IPS-18c (cell line): ENCODE data around the gene RUSC1.
"Not testable (repeated sequence)": the region's sequence is repeated elsewhere in the genome, so short reads cannot be mapped to it uniquely, and the experiment has no call there.

Experiments used
- H3K4me3 ChIP-seq: 2 replicates; pipeline ENCODE4 v1.7.0; 2013; ENCODE audit warnings: low read depth, mild to moderate bottlenecking, low read length, moderate library complexity; ENCODE audit not compliant: insufficient read depth
- H3K9me3 ChIP-seq: one replicate; pipeline ENCODE4 v1.6.1; 2013; ENCODE audit warnings: mild to moderate bottlenecking, low read length, moderate library complexity; ENCODE audit not compliant: control insufficient read depth, insufficient read depth

RUSC1 gene

DNA sequence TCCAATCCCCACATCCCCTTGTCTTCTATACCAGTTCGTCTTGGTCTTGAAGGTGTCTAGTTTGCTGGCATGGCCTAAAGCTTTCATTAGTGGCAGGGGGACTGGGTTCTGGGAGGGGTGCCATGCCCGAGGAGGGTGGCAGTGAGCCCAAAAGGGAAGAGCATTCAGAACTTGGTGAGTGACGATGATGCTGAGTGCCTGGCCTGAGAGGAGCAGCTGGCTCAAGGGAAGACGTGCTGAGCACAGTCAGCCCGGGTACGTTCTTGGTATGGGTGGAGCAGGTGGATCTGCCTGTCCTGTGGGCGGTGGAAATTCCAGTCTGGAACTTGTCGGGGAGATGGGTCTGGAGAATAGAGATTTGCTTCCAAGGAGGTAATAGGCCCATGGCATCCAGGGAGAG, 7.4 kb upstream of the RUSC1 start:
- H3K4me3 ChIP-seq, result no peak overlapping the region
- H3K9me3 ChIP-seq, result no peaks in the 10 kb centered on the region

DNA sequence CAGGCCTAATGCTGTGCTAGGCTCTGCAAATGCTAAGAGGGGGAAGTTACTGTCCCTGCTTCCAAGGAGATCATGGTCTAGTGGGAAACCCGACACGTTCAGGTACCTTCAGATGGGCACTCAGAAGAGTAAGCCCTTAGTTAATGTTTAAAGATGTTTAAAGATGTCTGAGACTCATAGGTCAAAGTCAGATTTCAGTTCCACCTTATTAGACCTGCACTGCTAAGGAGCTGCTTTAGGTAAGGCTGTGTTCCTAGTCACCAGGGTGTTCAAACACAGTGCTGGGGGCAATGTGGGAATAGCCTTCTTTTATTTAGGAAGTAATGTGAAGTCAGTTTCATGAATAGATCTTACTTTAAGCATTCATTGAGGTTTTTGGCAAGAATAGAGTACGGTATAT, 3.8 kb upstream of the RUSC1 start:
- H3K4me3 ChIP-seq, result no peak overlapping the region

DNA sequence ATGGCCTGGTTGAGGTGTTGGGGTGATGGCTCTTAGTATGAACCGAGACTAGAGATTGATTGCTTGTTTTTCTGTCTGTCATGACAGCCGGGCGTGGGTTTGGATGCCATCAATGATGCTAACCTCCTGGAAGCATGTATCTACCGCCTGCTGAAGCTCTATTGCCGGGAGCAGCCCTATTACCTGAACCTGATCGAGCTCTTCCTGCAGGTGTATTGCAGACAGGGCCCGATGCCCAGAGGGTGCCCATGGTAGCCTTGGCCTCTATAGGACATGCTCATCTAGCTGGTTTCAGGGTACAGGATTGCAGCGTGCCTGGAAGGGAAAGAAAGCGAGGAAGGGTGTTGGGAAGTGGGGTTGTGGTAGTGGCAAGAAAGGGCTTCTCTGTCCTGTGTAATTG, 2.6 kb upstream of the RUSC1 start:
- Histone ChIP-seq H3K4me3 (no peak overlapping the region), H3K9me3 (no peaks in the 10 kb centered on the region)

More for the DNA sequence above, 3.8 kb upstream of the RUSC1 start:
- H3K9me3 ChIP-seq, result no peaks in the 10 kb centered on the region

DNA sequence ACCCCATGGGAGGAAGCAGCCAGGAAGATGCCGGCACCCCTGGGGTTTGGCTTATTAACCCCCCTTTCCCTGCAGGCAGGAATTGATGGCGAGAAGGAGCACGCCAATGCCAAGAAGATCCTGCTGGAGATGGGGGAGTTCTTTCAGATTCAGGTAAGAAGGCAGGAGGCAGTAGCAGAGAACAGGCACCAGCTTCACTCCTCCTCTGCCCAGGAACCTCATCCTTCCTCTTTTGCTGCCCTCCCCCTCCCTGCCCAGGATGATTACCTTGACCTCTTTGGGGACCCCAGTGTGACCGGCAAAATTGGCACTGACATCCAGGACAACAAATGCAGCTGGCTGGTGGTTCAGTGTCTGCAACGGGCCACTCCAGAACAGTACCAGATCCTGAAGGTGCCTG, 1.2 kb upstream of the RUSC1 start:
- Histone ChIP-seq H3K4me3 (no peak overlapping the region), H3K9me3 (no peaks in the 10 kb centered on the region)

DNA sequence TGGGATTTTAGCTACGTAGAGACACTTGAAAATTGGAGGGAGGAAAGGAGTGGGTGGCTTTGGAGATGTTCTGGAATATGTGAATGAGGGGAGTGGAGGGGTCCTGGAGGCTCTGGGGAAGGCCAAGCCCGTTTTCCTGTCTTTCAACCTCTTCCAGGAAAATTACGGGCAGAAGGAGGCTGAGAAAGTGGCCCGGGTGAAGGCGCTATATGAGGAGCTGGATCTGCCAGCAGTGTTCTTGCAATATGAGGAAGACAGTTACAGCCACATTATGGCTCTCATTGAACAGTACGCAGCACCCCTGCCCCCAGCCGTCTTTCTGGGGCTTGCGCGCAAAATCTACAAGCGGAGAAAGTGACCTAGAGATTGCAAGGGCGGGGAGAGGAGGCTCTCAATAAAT, 442 bp upstream of the RUSC1 start:
- Histone ChIP-seq H3K9me3 (no peaks in the 10 kb centered on the region), H3K4me3 (peak overlapping the region; percentile 99)

DNA sequence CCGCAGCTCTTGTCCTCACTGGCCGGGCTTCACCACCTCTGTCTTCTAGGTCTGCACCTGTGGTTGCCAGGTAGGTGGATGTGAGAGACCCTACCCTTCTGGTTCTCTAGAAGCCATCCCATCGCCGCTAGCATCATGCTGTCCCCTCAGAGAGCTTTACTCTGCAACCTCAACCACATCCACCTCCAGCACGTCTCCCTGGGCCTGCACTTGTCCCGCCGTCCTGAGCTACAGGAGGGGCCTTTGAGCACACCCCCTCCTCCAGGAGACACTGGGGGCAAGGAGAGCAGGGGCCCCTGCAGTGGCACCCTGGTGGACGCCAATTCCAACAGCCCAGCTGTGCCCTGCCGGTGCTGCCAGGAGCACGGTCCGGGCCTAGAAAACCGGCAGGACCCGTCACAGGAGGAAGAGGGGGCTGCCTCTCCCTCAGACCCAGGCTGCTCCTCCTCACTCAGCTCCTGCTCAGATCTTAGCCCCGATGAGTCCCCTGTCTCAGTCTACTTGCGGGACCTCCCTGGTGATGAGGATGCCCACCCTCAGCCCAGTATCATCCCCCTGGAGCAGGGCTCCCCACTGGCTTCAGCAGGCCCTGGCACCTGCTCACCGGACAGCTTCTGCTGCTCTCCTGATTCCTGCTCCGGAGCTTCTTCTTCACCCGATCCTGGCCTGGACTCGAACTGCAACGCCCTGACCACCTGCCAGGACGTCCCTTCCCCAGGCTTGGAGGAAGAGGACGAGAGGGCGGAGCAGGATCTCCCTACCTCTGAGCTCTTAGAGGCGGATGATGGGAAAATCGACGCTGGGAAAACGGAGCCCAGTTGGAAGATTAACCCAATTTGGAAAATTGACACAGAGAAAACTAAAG, 1.2 kb downstream of the RUSC1 start:
- peak overlapping the region; percentile 99; the same call in 1 of the 2 replicates for H3K4me3 ChIP-seq

DNA sequence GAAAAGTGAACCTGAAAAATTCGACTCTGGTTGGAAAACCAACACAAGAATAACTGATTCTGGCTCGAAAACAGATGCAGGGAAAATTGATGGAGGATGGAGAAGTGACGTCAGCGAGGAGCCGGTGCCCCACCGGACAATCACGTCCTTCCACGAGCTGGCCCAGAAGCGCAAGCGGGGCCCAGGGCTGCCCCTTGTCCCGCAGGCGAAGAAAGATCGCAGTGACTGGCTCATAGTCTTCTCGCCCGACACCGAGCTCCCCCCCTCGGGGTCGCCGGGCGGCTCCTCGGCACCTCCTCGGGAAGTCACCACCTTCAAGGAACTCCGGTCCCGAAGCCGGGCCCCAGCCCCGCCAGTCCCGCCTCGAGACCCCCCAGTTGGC, 1.9 kb downstream of the RUSC1 start:
- Histone ChIP-seq H3K4me3 (peak overlapping the region; percentile 99; the same call in 1 of the 2 replicates), H3K9me3 (no peaks in the 10 kb centered on the region)

More for the DNA sequence above, 1.2 kb downstream of the RUSC1 start:
- H3K9me3 ChIP-seq, result no peaks in the 10 kb centered on the region

DNA sequence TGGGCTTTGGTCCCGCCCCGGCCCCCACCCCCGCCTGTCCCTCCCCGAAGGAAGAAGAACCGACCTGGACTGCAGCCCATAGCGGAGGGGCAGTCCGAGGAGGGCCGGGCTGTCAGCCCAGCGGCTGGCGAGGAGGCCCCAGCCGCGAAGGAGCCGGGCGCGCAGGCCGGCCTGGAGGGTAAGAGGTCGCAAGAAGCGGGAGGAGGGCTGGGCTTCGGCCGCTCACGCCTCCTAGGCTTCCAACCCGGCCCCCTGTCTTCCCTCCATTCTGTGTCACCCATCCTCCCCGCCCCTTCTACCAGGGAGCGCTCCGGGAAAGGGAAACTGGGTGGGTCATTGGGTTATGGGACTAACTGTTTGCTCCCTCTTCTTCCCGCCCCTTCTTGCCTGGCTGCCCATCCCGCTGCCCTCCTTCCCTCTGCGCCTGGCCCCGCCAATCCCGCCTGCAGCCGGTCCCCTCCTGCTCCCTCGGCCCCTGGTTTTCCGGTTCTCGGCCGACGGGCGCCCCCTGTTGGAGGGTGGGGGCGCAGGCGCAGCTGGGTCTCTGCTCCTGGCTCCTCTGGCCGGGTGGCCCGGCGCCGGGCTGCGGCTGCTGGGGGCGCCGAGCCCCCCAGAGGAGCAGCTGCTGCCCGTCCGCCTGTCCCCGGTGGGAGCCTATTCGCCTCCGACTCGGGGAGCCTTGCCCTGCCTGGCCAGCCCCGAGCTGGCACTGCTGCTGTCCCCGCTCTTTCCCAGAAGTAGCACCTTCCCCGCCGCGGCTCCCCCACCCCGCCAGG, 2.4 kb downstream of the RUSC1 start:
- H3K9me3 ChIP-seq, result no peaks in the 10 kb centered on the region
- peak overlapping the region; percentile 99 for H3K4me3 ChIP-seq

DNA sequence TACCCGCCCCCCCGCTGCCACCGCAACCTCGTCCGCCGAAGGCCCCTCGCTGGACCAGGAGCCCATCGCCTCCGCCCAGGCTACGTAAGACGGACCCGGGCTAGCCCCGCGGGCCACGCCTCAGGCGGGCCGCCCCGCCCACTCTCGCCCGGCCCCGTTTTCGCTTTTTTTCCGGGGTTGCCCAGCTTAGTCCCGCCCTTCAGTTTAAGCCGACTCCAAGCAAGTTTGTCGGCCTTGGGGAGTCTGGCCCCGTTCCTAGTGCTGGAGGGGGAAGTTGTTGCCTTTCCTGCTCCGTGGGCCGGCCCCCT, 3.0 kb downstream of the RUSC1 start:
- Histone ChIP-seq H3K9me3 (no peaks in the 10 kb centered on the region), H3K4me3 (peak overlapping the region; percentile 99)

DNA sequence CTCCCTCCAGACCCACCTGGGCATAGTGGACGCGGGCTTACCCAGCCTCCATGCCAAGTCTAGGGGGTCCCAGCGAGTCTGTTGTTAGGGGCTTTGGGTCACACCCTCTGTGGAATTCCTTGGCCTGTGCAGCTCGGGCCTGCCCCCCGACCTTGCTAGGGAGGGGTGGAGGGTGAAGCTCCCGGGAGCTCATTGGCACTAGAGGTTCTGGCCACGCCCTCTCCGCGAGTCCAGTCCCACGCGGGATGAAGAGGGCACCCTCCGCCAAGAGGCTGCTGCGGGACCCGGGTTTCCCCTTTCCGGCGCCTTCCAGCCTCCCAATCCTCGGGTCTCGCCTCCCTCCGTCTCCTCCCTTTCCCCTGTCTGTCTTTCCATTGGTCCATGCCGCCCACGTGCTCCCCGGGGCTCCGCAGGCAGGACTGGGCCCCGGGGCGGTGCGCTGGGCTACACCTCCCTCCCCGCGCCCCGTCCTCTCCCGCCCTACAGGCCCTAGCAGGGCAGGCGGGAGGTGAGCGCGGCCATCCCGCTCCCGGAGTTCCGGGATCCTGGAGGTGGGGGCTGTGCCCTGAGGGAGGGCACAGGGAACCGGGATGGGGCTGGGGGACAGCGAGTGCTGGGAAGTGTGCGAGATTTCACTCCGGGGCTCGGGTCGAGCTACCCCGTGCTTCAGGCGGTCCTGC, 3.5 kb downstream of the RUSC1 start:
- no peaks in the 10 kb centered on the region for H3K9me3 ChIP-seq
- peak overlapping the region; percentile 99 for H3K4me3 ChIP-seq

DNA sequence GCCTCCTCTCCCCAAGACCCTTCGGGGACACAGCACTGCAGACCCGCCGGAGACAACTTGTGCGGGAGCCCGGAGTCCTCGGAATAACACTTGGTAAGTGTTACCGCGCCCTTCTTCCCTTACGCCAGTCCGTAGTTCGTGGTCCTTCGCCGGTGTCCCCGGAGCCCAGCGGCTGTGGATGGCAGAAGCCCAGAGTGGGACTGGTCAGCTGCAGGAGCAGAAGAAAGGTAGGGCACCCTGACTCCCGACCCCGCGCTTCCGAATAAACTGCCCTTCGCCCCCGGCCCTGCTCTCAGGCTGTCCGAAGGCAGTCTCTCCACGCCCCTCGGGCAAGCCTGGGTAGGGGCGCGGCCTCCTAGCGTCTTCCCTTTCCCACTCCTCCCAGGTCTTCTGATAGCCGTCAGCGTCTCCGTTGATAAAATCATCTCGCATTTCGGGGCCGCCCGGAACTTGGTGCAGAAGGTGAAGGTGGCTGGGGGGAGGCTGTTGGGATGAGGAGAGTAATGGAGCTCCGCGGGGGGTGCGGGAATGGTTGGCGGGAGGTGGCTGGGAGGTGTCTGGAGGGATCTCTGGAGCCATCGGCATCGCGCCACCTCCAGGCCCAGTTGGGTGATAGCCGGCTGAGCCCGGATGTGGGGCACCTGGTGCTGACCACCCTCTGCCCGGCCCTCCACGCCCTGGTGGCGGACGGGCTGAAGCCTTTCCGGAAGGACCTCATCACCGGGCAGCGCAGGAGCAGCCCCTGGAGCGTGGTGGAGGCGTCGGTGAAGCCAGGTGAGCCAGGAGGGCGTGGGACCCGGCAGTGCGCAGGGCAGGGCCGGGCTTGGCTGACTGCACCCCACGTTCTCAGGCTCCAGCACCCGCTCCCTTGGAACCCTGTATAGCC, 4.3 kb downstream of the RUSC1 start:
- Histone ChIP-seq H3K9me3 (no peaks in the 10 kb centered on the region), H3K4me3 (peak overlapping the region; percentile 99)

DNA sequence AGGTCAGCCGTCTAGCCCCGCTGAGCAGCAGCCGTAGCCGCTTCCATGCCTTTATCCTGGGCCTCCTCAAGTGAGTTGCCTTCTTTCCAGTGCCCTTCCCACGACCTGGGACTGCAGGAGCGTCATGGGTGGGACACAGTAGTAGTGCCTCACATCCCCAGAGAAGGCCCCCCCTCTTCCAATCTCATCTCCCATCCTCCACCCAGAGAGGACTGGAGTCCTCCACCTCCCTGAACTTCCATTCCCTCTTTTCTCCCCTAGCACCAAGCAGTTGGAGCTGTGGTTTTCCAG, 4.9 kb downstream of the RUSC1 start:
- Histone ChIP-seq H3K9me3 (no peaks in the 10 kb centered on the region), H3K4me3 (peak overlapping the region; percentile 99)

DNA sequence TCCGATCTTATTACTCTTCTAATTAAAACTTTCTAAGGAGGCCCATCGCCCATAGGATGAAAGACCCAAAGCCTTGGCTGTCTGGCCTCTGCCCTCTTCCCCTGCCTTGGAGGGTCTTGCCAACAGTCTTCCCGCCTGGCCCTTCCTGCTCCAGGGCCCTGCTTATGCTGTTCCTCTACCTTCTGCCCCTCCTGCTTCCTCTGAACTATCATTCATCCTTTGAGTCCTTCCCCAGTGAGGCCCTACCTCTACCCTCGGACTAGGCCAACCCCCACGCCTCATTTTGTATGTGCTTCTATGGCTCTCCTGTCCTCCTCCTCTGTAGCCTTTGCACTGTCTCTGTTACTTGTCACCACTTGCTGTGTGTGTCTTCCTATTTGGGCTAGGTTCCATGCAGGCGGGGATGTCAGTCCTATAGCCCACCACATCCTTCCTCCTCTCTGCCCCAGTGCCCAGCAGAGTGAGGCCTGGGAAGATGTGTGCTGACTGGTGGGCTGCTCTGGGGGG, 5.4 kb downstream of the RUSC1 start:
- Histone ChIP-seq H3K4me3 (peak overlapping the region; percentile 99; the same call in 1 of the 2 replicates), H3K9me3 (no peaks in the 10 kb centered on the region)

DNA sequence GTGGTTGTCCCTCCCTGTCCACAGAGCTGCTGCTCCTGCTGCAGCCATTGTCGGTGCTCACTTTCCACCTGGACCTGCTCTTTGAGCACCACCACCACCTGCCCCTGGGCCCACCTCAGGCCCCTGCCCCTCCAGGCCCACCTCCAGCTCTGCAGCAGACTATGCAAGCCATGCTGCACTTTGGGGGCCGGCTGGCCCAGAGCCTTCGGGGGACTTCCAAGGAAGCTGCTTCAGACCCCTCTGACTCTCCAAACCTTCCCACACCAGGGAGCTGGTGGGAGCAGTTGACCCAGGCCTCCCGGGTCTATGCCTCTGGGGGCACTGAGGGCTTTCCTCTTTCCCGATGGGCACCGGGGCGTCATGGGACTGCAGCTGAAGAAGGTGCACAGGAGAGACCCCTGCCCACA, 5.9 kb downstream of the RUSC1 start:
- H3K9me3 ChIP-seq, result no peaks in the 10 kb centered on the region
- no peak overlapping the region for H3K4me3 ChIP-seq

DNA sequence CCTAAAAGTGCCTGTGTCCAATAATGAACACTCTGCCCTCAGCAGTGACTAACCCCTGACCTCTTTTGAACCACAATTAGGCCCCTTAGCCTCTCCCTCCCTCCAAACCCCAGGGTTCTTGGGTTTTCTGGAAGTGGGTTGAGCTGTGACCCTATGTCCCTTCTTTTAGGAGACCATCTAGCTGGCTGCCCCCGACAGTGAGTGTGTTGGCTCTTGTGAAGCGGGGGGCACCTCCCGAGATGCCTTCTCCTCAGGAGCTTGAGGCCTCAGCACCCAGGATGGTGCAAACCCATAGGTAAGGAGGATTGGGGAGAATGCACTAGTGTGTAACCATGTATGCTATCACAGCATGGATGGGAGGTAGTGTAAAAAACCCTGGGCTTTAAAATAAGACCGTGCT, 7.3 kb downstream of the RUSC1 start:
- no peak overlapping the region for H3K4me3 ChIP-seq

DNA sequence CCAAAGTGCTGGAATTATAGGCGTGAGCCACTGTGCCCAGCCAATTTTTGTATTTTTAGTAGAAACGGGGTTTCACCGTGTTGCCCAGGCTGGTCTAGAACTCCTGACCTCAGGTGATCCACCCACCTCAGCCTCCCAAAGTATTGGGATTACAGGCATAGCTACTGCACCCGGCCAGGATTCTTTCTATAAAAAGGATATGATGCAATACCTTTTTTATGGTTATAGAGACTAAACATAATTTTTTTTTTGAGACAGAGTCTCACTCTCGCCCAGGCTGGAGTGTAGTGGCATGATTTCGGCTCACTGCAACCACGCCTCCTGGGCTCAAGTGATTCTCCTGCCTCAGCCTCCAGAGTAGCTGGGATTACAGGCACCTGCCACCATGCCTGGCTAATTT, 8.2 kb downstream of the RUSC1 start:
- H3K9me3 ChIP-seq, result not testable (repeated sequence)

More for the DNA sequence above, 7.3 kb downstream of the RUSC1 start:
- no peaks in the 10 kb centered on the region for H3K9me3 ChIP-seq

DNA sequence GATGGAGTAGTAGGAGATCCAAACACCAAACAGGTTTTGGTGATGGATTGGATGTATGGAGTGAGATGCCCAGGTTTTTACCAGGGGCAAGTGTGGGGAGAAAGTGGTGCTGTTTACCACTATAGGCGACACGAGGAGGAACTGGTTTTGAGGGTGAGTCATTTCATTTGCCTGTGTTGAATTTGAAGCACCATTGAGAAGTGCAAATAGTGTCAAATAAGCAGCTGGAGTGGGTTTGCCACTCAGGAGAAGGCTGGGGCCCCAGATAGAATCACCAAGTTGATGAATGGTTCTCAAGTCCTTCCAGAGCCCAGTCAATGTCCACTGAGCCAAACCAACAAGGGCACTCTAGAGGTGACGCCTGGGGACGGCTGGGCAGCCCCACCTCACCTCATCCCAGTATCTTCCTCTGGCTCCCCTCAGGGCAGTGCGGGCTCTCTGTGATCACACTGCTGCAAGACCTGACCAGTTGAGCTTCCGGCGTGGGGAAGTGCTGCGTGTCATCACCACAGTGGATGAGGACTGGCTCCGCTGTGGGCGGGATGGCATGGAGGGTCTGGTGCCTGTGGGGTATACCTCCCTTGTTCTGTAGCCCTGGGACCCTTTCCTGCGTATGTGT, 9.4 kb downstream of the RUSC1 start:
- H3K4me3 ChIP-seq, result no peak overlapping the region
- no peaks in the 10 kb centered on the region for H3K9me3 ChIP-seq

More for the DNA sequence above, 8.2 kb downstream of the RUSC1 start:
- not testable (repeated sequence) for H3K4me3 ChIP-seq
